ENCODE results near the gene ARID4B. TPM values are rescaled to one million over a fixed set of nuclear protein-coding genes. Genes with fewer than 3 reads are reported as not detected.

The ARID4B gene
- total RNA-seq (2022; extraction: Qiagen RNA extraction): 12.0 to 18.6 TPM (median 15.6 TPM) in 5 replicates

GRCh38 chr1:235327559-235328270 lies at the start of gene ARID4B:
Gene ARID4B, minus strand, starts transcription at chr1:235328179. Its CDS starts 1,260 bp downstream, at chr1:235326919.

GRCh38 chr1:235367000-235367908 lies 39.3 kb upstream of the ARID4B start, which contains the start of gene TBCE:
Gene TBCE, plus strand, starts transcription at chr1:235367427. Its CDS starts 12,623 bp downstream, at chr1:235380050.

GRCh38 chr1:235328271-235329138 lies 526 bp upstream of the ARID4B start, which contains the start of gene GGPS1:
Gene GGPS1, plus strand, starts transcription at chr1:235328570. Its CDS starts 6,695 bp downstream, at chr1:235335265.

GRCh38 chr1:235160957-235161684 lies 166.9 kb downstream of the ARID4B start, which contains the start of gene RBM34:
Gene RBM34, minus strand, starts transcription at chr1:235161250. Its CDS starts 24 bp downstream, at chr1:235161226.

GRCh38 chr1:235128456-235129328 lies 199.3 kb downstream of the ARID4B start, which contains the start of gene TOMM20:
Gene TOMM20, minus strand, starts transcription at chr1:235128837. Its CDS starts 122 bp downstream, at chr1:235128715.

Other genes with a start within 250 kb of the ARID4B start
- 97.7 to 114 TPM (median 104 TPM) in 5 replicates for gene TOMM20, start 199.3 kb downstream of the ARID4B start, total RNA-seq (2022; extraction: Qiagen RNA extraction)
- gene RBM34, start 166.9 kb downstream of the ARID4B start, total RNA-seq (2022; extraction: Qiagen RNA extraction): 63.6 to 80.7 TPM (median 71.8 TPM) in 5 replicates
- 19.4 to 25.4 TPM (median 20.3 TPM) in 5 replicates for gene GGPS1, start 391 bp upstream of the ARID4B start, total RNA-seq (2022; extraction: Qiagen RNA extraction)
- 39.8 to 47.9 TPM (median 41.4 TPM) in 5 replicates for gene TBCE, start 39.2 kb upstream of the ARID4B start, total RNA-seq (2022; extraction: Qiagen RNA extraction)
- 16.8 to 22.2 TPM (median 21.4 TPM) in 5 replicates for gene B3GALNT2, start 176.3 kb upstream of the ARID4B start, total RNA-seq (2022; extraction: Qiagen RNA extraction)